ENCODE data around the gene SPIRE1. TPM values are rescaled to one million over a fixed set of nuclear protein-coding genes. Genes with fewer than 3 reads are reported as not detected.

SPIRE1 gene
- total and polyA plus RNA-seq, 2 of the 4 experiments (the other 2 are of a cell fraction) = 11.6 to 31.4 TPM

DNA sequence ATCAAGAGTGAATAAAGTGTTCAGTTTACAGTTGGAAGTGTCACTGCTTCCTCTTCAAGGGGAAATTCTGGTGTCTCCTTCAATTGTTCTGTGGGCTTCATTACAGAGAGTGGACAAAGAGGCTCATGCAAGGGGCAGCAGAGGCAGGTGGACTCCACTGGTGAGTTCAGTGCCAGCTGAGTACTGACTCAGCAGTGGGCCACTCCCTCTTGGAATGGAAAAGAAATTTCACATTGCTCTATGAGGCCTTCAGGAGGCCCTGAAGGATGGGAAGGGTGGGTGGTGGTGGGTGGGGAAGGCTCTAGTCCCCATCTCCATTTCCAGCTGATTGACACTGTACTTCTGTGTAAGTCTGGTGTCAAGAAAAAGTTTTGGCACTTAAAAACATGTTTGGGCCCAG is 183.8 kb downstream of the SPIRE1 start:
- Histone ChIP-seq H3K18ac (ENCODE audit: low read depth, low read length) (no peak overlapping the region), H3K4me3 (ENCODE audit: insufficient read depth, low read depth, low read length) (no peak overlapping the region), H2AFZ (replicated peaks; ENCODE audit: low read length, poor library complexity) (no peak overlapping the region), H4K8ac (ENCODE audit: low read depth in 2 of 2, low read length in 2 of 2) (no peak overlapping the region), H2BK20ac (ENCODE audit: low read depth, low read length) (no peak overlapping the region), H2AK5ac (ENCODE audit: low read depth, low read length) (no peak overlapping the region), H3K9me1 (ENCODE audit: insufficient read depth, low read length) (peaks cover 8% of the 10 kb centered on the region), H2AK9ac (replicated peaks; ENCODE audit: low read depth, low read length, poor library complexity) (no peak overlapping the region), H3K36me3 (ENCODE audit: control insufficient read depth, insufficient read depth, low read length) (peaks cover 10% of the 10 kb centered on the region), H3K4me1 (ENCODE audit: control insufficient read depth, insufficient read depth, low read length) (no peaks in the 10 kb centered on the region), H2BK120ac (ENCODE audit: low read depth, low read length) (no peak overlapping the region), H2BK15ac (ENCODE audit: low read depth, low read length) (no peak overlapping the region), H3K9ac (ENCODE audit: low read depth, low read length) (no peak overlapping the region), H3K14ac (replicated peaks; ENCODE audit: low read depth, low read length) (no peak overlapping the region), H3K4me2 (ENCODE audit: low read depth, low read length) (no peak overlapping the region), H4K5ac (ENCODE audit: low read depth, low read length) (no peak overlapping the region), H3K56ac (ENCODE audit: extremely low read depth, insufficient read depth, low read length) (no peak overlapping the region), H3K23ac (ENCODE audit: low read depth, low read length) (no peak overlapping the region), H2BK5ac (ENCODE audit: low read depth, low read length, poor library complexity, severe bottlenecking) (no peak overlapping the region), H4K91ac (ENCODE audit: insufficient read depth, low read depth, low read length) (no peak overlapping the region), H3K27ac (ENCODE audit: insufficient read depth, low read length) (no peak overlapping the region), H3K4ac (ENCODE audit: low read depth, low read length) (no peak overlapping the region), H3K9me3 (ENCODE audit: control insufficient read depth, insufficient read depth, low read length) (no peaks in the 10 kb centered on the region), H3K27me3 (ENCODE audit: control insufficient read depth, insufficient read depth, low read length) (no peaks in the 10 kb centered on the region), H4K20me1 (ENCODE audit: insufficient read depth, low read length) (no peaks in the 10 kb centered on the region), H3K79me1 (ENCODE audit: low read depth in 1 of 2, low read length in 2 of 2) (no peaks in the 10 kb centered on the region; a peak in 1 of 4 replicates)
- ATAC-seq (ENCODE audit: low read depth) = no peak
- dilution Hi-C loops (cut with HindIII; ENCODE audit: low sequenced_read_pairs, unreplicated experiment) (no loop called here), in situ Hi-C loops (cut with MboI; ENCODE audit: low sequenced_read_pairs) (no loop called here), intact Hi-C loops (cut with micrococcal nuclease) (no loop called here)
- no peak for DNase-seq
- CTCF ChIA-PET = no interaction called here
- no TSS peak for BruUV-seq (replicated peaks)
- POLR2A ChIA-PET (ENCODE audit: unreplicated experiment) = no interaction called here
- TF ChIP-seq CEBPB (IDR thresholded peaks at IDR 0.05; ENCODE audit: low read depth, low read length) = no peak

All from IMR-90 (cell line).